ENCODE data around the gene CCNJ. TPM values are rescaled to one million over a fixed set of nuclear protein-coding genes. Genes with fewer than 3 reads are reported as not detected.

Gene CCNJ
- total and polyA plus RNA-seq, 2 of the 13 experiments (the other 11 are each of a cell fraction or from before 2014, with no cell fraction given), result 14.1 to 21.5 TPM

DNA sequence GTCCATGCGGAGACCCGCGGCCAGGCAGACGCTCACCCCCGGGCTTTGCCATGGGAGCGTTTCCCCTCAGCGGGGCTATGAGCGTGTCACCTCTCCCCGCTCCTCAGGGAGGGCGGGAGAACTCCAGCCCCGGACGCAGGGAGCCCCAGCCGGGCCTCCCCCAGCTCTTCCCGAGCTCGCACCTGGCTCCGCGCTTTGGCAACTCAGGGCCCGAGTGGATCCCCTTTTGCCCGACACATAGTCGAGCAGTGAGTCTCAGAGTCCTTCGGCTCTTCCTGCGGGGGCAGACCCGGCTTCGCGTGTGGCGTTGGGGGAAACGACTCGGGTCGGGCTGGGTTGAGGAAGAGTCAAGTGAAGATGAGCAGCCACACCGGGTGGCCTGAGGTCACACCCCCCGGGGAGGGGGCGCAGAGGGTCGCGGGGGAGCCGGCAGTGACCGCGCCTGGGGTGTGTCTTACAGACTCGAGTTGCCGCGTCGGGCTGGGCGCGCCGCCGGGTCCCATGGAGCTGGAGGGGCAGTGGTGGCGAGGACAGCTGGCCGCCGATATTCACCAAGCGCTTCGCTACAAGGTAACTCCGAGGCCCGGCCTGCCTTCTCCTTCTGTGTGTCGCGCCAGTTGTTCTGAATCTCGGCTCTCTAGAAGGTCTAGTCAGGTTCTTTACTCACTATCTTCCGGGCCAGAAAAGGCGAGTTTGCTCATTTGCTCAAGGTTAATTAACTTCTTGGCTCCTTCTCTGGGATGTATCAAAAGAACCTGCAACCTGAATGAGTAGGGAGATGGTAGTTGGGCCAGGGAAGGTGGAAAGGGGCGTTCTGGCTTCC is 721 bp downstream of the CCNJ start (continued):
- TF ChIP-seq, protein P1, sequence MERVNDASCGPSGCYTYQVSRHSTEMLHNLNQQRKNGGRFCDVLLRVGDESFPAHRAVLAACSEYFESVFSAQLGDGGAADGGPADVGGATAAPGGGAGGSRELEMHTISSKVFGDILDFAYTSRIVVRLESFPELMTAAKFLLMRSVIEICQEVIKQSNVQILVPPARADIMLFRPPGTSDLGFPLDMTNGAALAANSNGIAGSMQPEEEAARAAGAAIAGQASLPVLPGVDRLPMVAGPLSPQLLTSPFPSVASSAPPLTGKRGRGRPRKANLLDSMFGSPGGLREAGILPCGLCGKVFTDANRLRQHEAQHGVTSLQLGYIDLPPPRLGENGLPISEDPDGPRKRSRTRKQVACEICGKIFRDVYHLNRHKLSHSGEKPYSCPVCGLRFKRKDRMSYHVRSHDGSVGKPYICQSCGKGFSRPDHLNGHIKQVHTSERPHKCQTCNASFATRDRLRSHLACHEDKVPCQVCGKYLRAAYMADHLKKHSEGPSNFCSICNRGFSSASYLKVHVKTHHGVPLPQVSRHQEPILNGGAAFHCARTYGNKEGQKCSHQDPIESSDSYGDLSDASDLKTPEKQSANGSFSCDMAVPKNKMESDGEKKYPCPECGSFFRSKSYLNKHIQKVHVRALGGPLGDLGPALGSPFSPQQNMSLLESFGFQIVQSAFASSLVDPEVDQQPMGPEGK (CRISPR knock-in tag; IDR thresholded peaks at IDR 0.05), result peak; percentile 51; the same call in 1 of the 2 replicates
- TF ChIP-seq AGO2 (optimal IDR thresholded peaks at IDR 0.05; ENCODE audit: low read depth, low read length) (peak; percentile 87), ZNF292 (CRISPR knock-in tag; IDR thresholded peaks at IDR 0.05; ENCODE audit: borderline replicate concordance, low read depth) (peak; percentile 50; the same call in 1 of the 2 replicates), KDM1A (CRISPR knock-in tag; IDR thresholded peaks at IDR 0.05) (no peak), AKAP8 (CRISPR knock-in tag; IDR thresholded peaks at IDR 0.05) (no peak), THAP11 (CRISPR knock-in tag; IDR thresholded peaks at IDR 0.05) (no peak), ISL2 (CRISPR knock-in tag; IDR thresholded peaks at IDR 0.05) (0 out of 2 replicates have a peak, but pooled peaks have one; percentile 15), KDM2A (CRISPR knock-in tag; IDR thresholded peaks at IDR 0.05; ENCODE audit: borderline replicate concordance, low read depth) (peak; percentile 51; the same call in 1 of the 2 replicates), ZNF646 (CRISPR knock-in tag; IDR thresholded peaks at IDR 0.05) (no peak), HMGXB3 (CRISPR knock-in tag; IDR thresholded peaks at IDR 0.05; ENCODE audit: borderline replicate concordance) (0 out of 2 replicates have a peak, but pooled peaks have one; percentile 44), ZNF317 (CRISPR knock-in tag; IDR thresholded peaks at IDR 0.05) (peak; percentile 39), ZEB1 (IDR thresholded peaks at IDR 0.05; ENCODE audit: insufficient replicate concordance, low read depth) (no peak), ZNF839 (CRISPR knock-in tag; IDR thresholded peaks at IDR 0.05; ENCODE audit: borderline replicate concordance) (0 out of 2 replicates have a peak, but pooled peaks have one; percentile 72), SMAD9 (CRISPR knock-in tag; IDR thresholded peaks at IDR 0.05) (no peak)
- TF ChIP-seq, protein P2, sequence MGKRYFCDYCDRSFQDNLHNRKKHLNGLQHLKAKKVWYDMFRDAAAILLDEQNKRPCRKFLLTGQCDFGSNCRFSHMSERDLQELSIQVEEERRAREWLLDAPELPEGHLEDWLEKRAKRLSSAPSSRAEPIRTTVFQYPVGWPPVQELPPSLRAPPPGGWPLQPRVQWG (CRISPR knock-in tag; IDR thresholded peaks at IDR 0.05; ENCODE audit: borderline replicate concordance, low read depth), result no peak

Measured in HepG2 (cell line).